ENCODE results near the gene AKAP6. TPM values are rescaled to one million over a fixed set of nuclear protein-coding genes. Genes with fewer than 3 reads are reported as not detected.

Gene AKAP6
- total RNA-seq, 1 experiment from 2014 or later = 1.1 TPM

GRCh38 chr14:32312010-32312331 is 17.1 kb upstream of the AKAP6 start:
- no peak overlapping the region for H2AFZ ChIP-seq (ENCODE audit: low read length)

More at GRCh38 chr14:32312010-32312331, 17.1 kb upstream of the AKAP6 start:
- Mint-ChIP-seq H3K27ac (no peak overlapping the region), H3K4me3 (no peak overlapping the region), H3K36me3 (ENCODE audit: insufficient read depth in 1 of 3, low read depth in 3 of 3) (no peaks in the 10 kb centered on the region), H3K27me3 (ENCODE audit: low read depth) (no peaks in the 10 kb centered on the region), H3K9me3 (no peaks in the 10 kb centered on the region), H3K4me1 (no peaks in the 10 kb centered on the region)
- Histone ChIP-seq H3K56ac (ENCODE audit: insufficient read length, low read depth, low read length) (no peak overlapping the region), H2BK12ac (ENCODE audit: insufficient read length, low read depth, low read length) (no peak overlapping the region), H3K27me3 (ENCODE audit: insufficient read depth, low read length) (no peaks in the 10 kb centered on the region), H2BK120ac (ENCODE audit: low read depth, low read length, poor library complexity, severe bottlenecking) (no peak overlapping the region), H3K27ac (ENCODE audit: insufficient read length, low read depth, low read length) (no peak overlapping the region), H4K8ac (replicated peaks; ENCODE audit: insufficient read length, low read depth, low read length) (no peak overlapping the region), H2BK5ac (ENCODE audit: insufficient read length, low read length) (no peak overlapping the region), H3K79me1 (ENCODE audit: insufficient read depth, low read depth, low read length, poor library complexity, severe bottlenecking) (no peaks in the 10 kb centered on the region), H3K18ac (ENCODE audit: insufficient read length, low read depth, low read length) (no peak overlapping the region), H3K14ac (ENCODE audit: insufficient read depth, low read length) (no peak overlapping the region), H4K20me1 (ENCODE audit: control insufficient read depth, insufficient read depth, insufficient read length) (no peaks in the 10 kb centered on the region), H4K91ac (ENCODE audit: insufficient read length, low read depth, low read length) (no peak overlapping the region), H3K4ac (ENCODE audit: low read depth, low read length) (no peak overlapping the region), H3K9ac (ENCODE audit: extremely low read depth, insufficient read length, low read length) (no peak overlapping the region), H3K23me2 (ENCODE audit: insufficient read length, low read depth, low read length, poor library complexity, severe bottlenecking) (no peaks in the 10 kb centered on the region), H3K4me1 (ENCODE audit: insufficient read depth, low read length) (no peaks in the 10 kb centered on the region), H4K5ac (ENCODE audit: insufficient read length, low read depth, low read length) (no peak overlapping the region), H3K23ac (ENCODE audit: insufficient read length, low read depth, low read length) (no peak overlapping the region), H3K79me2 (ENCODE audit: insufficient read depth, low read length) (no peaks in the 10 kb centered on the region), H3K4me2 (ENCODE audit: insufficient read depth, insufficient read length, low read length) (no peak overlapping the region), H3K9me3 (ENCODE audit: control insufficient read depth, low read depth, low read length) (no peaks in the 10 kb centered on the region), H2AK5ac (ENCODE audit: insufficient read length, low read length) (no peak overlapping the region), H2BK15ac (ENCODE audit: low read depth, low read length) (no peak overlapping the region), H2BK20ac (ENCODE audit: low read depth, low read length, poor library complexity, severe bottlenecking) (no peak overlapping the region), H3T11ph (ENCODE audit: low read length) (no peak overlapping the region)
- no peak for TF ChIP-seq CTCF (conservative IDR thresholded peaks at IDR 0.05)
- WGBS (ENCODE audit: extremely low coverage, insufficient read length, low lambda C conversion rate) = no CpG with 5 or more reads among the region's 4 CpGs
- no peak for DNase-seq

Measured in H9 (cell line).